ENCODE results near the gene KLHL29. TPM values are rescaled to one million over a fixed set of nuclear protein-coding genes. Genes with fewer than 3 reads are reported as not detected.

The KLHL29 gene
- polyA plus RNA-seq, 1 donor from 2014 or later = 42.4 TPM

DNA sequence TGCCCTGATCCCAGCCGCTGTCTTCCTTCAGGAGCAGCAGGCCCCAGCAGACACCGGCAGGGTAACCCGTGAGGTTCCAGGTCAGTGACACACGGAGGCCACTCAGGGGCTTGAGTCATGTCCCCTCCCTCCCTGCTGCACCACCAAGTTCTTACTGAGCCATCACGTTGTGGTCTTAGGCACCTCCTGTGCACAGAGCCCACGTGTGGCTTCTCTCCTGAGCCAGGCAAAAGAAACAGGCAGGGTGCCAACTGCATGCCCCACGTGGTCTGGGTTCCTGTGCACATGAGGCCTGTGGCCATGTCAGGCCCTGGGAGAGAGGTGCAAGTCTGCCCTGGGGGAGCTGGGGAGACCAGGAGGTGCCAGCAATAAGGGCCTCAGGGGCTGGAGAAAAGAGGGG, 264.8 kb downstream of the KLHL29 start:
- H3K9me3 ChIP-seq (ENCODE audit: low read length) = no peaks in the 10 kb centered on the region
- H3K27ac ChIP-seq (ENCODE audit: low read length) = no peak overlapping the region
- H3K36me3 ChIP-seq (ENCODE audit: insufficient read depth, low read length) = peaks cover 13% of the 10 kb centered on the region
- no peak overlapping the region for H2AFZ ChIP-seq (ENCODE audit: low read depth, low read length)
- no peaks in the 10 kb centered on the region for H3K27me3 ChIP-seq (ENCODE audit: insufficient read depth, low read depth, low read length)
- H3K9ac ChIP-seq (ENCODE audit: low read length) = no peak overlapping the region
- no peaks in the 10 kb centered on the region for H3K79me2 ChIP-seq (replicated peaks; ENCODE audit: insufficient read depth, low read length)
- TF ChIP-seq EP300 (conservative IDR thresholded peaks at IDR 0.05; ENCODE audit: poor library complexity, severe bottlenecking) (no peak), TAF1 (IDR thresholded peaks at IDR 0.05; ENCODE audit: low read depth) (no peak), EZH2 (IDR thresholded peaks at IDR 0.05; ENCODE audit: borderline replicate concordance, insufficient read depth, low read length, poor library complexity, severe bottlenecking) (no peak), POLR2AphosphoS5 (IDR thresholded peaks at IDR 0.05) (no peak), SMC3 (conservative IDR thresholded peaks at IDR 0.05; ENCODE audit: poor library complexity) (no peak), MXI1 (conservative IDR thresholded peaks at IDR 0.05; ENCODE audit: poor library complexity, severe bottlenecking) (no peak), RAD21 (conservative IDR thresholded peaks at IDR 0.05) (no peak)
- TF ChIP-seq, protein P1, sequence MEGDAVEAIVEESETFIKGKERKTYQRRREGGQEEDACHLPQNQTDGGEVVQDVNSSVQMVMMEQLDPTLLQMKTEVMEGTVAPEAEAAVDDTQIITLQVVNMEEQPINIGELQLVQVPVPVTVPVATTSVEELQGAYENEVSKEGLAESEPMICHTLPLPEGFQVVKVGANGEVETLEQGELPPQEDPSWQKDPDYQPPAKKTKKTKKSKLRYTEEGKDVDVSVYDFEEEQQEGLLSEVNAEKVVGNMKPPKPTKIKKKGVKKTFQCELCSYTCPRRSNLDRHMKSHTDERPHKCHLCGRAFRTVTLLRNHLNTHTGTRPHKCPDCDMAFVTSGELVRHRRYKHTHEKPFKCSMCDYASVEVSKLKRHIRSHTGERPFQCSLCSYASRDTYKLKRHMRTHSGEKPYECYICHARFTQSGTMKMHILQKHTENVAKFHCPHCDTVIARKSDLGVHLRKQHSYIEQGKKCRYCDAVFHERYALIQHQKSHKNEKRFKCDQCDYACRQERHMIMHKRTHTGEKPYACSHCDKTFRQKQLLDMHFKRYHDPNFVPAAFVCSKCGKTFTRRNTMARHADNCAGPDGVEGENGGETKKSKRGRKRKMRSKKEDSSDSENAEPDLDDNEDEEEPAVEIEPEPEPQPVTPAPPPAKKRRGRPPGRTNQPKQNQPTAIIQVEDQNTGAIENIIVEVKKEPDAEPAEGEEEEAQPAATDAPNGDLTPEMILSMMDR (IDR thresholded peaks at IDR 0.05; ENCODE audit: poor library complexity, severe bottlenecking) = no peak
- TF ChIP-seq, protein P2, sequence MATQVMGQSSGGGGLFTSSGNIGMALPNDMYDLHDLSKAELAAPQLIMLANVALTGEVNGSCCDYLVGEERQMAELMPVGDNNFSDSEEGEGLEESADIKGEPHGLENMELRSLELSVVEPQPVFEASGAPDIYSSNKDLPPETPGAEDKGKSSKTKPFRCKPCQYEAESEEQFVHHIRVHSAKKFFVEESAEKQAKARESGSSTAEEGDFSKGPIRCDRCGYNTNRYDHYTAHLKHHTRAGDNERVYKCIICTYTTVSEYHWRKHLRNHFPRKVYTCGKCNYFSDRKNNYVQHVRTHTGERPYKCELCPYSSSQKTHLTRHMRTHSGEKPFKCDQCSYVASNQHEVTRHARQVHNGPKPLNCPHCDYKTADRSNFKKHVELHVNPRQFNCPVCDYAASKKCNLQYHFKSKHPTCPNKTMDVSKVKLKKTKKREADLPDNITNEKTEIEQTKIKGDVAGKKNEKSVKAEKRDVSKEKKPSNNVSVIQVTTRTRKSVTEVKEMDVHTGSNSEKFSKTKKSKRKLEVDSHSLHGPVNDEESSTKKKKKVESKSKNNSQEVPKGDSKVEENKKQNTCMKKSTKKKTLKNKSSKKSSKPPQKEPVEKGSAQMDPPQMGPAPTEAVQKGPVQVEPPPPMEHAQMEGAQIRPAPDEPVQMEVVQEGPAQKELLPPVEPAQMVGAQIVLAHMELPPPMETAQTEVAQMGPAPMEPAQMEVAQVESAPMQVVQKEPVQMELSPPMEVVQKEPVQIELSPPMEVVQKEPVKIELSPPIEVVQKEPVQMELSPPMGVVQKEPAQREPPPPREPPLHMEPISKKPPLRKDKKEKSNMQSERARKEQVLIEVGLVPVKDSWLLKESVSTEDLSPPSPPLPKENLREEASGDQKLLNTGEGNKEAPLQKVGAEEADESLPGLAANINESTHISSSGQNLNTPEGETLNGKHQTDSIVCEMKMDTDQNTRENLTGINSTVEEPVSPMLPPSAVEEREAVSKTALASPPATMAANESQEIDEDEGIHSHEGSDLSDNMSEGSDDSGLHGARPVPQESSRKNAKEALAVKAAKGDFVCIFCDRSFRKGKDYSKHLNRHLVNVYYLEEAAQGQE (IDR thresholded peaks at IDR 0.05; ENCODE audit: borderline replicate concordance) = no peak
- no peak overlapping the region for H3K4me2 ChIP-seq (ENCODE audit: low read length)
- H3K9me2 ChIP-seq (ENCODE audit: insufficient read depth, low read length) = no peaks in the 10 kb centered on the region
- no peak overlapping the region for H3K4me3 ChIP-seq (ENCODE audit: low read length)
- H4K20me1 ChIP-seq (ENCODE audit: insufficient read depth) = no peaks in the 10 kb centered on the region
- H3F3A ChIP-seq (ENCODE audit: insufficient read depth, low read length, poor library complexity, severe bottlenecking) = no peaks in the 10 kb centered on the region

DNA sequence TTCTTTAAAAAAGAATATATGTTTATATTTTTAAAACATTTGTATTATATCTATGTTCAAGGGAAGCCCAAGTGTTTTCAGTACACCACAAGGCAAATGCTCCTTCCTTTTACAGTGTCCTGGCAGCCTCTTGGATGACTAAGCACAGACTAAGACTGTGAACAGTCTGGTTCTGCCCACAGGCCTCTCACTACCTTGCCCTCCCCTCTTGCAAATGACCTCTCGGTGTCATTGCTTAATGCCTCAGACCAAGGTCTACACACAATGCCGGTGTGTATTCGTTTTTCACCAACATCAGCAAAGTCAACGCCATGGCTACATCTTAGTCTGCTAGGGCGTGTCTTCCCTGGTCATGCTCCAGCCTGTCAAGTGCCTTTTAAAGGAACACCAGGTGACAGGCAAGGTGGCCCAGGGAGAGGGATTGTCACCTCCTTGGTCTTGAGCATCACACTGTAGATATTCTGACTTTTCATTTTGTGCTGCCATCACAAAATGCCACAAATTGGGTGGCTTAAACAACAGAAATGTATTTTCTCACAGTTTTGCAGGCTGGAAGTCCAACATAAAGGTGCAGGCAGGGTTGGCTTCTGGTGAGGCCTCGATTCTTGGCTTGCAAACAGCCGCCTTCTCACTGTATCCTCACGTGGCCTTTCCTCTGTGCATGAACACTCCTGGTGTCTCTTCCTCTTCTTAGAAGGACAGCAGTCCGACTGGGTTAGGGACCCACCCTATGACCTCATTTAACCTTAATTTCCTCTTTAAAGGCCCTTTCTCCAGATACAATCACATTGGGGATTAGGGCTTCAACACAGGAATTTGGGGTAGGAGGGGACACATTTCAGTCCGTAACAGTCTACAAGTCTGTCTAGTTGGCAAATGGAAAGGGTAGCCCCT, 266.5 kb downstream of the KLHL29 start:
- TF ChIP-seq, protein P1 (IDR thresholded peaks at IDR 0.05; ENCODE audit: poor library complexity, severe bottlenecking) = no peak
- TF ChIP-seq POLR2AphosphoS5 (IDR thresholded peaks at IDR 0.05) = no peak
- no peak for TF ChIP-seq RAD21 (conservative IDR thresholded peaks at IDR 0.05)
- TF ChIP-seq, protein P2 (IDR thresholded peaks at IDR 0.05; ENCODE audit: borderline replicate concordance) = no peak
- TF ChIP-seq EZH2 (IDR thresholded peaks at IDR 0.05; ENCODE audit: borderline replicate concordance, insufficient read depth, low read length, poor library complexity, severe bottlenecking) = no peak
- TF ChIP-seq EP300 (conservative IDR thresholded peaks at IDR 0.05; ENCODE audit: poor library complexity, severe bottlenecking) = no peak
- TF ChIP-seq MXI1 (conservative IDR thresholded peaks at IDR 0.05; ENCODE audit: poor library complexity, severe bottlenecking) = no peak
- no peak for TF ChIP-seq SMC3 (conservative IDR thresholded peaks at IDR 0.05; ENCODE audit: poor library complexity)
- no peak for TF ChIP-seq TAF1 (IDR thresholded peaks at IDR 0.05; ENCODE audit: low read depth)
- Histone ChIP-seq H3K4me2 (ENCODE audit: low read length) (no peak overlapping the region), H3K9me3 (ENCODE audit: low read length) (no peaks in the 10 kb centered on the region), H3K9ac (ENCODE audit: low read length) (no peak overlapping the region), H4K20me1 (ENCODE audit: insufficient read depth) (no peaks in the 10 kb centered on the region), H3K79me2 (replicated peaks; ENCODE audit: insufficient read depth, low read length) (no peaks in the 10 kb centered on the region), H3K9me2 (ENCODE audit: insufficient read depth, low read length) (no peaks in the 10 kb centered on the region), H3K27me3 (ENCODE audit: insufficient read depth, low read depth, low read length) (no peaks in the 10 kb centered on the region), H3F3A (ENCODE audit: insufficient read depth, low read length, poor library complexity, severe bottlenecking) (no peaks in the 10 kb centered on the region), H3K36me3 (ENCODE audit: insufficient read depth, low read length) (peaks cover 11% of the 10 kb centered on the region), H3K27ac (ENCODE audit: low read length) (no peak overlapping the region), H2AFZ (ENCODE audit: low read depth, low read length) (no peak overlapping the region), H3K4me3 (ENCODE audit: low read length) (no peak overlapping the region)
